H1 (cell line): ENCODE data around the gene DHX32. TPM values are rescaled to one million over a fixed set of nuclear protein-coding genes. Genes with fewer than 3 reads are reported as not detected.

ENCODE experiments used
- ASH2L ChIP-seq: fragments of 200-600, 300-600 bp; sonication (generic); IDR thresholded peaks from one replicate; pipeline ENCODE4 v1.7.1; 2017; ENCODE audit warnings: low read length
- ATF3 ChIP-seq: IDR thresholded peaks from 2 replicates; pipeline ENCODE4 v1.6.1; 2011; ENCODE audit warnings: low read depth, mild to moderate bottlenecking, low read length; ENCODE audit not compliant: insufficient read depth
- BACH1 ChIP-seq: IDR thresholded peaks from 2 replicates; pipeline ENCODE4 v1.6.1; 2012; ENCODE audit warnings: low read length, improper control_type of control experiment
- BRCA1 ChIP-seq: IDR thresholded peaks from 2 replicates; pipeline ENCODE4 v1.6.1; 2012; ENCODE audit warnings: low read depth, low read length, improper control_type of control experiment
- HDAC2 ChIP-seq, 2 experiments: fragments of 300-600 bp in 1 of 2; sonication (generic) in 1 of 2; IDR thresholded peaks; 2 replicates each; pipeline ENCODE4 v1.6.1; 2011 to 2012; ENCODE audit warnings: low read depth in 2 of 2, low read length in 2 of 2, mild to moderate bottlenecking in 2 of 2, moderate library complexity in 2 of 2, borderline replicate concordance in 1 of 2, inconsistent platforms in 1 of 2
- JUND ChIP-seq: IDR thresholded peaks from 2 replicates; pipeline ENCODE4 v1.6.1; 2011; ENCODE audit warnings: mild to moderate bottlenecking, improper control_type of control experiment, low read length
- MAX ChIP-seq: IDR thresholded peaks from 2 replicates; pipeline ENCODE4 v1.6.1; 2012; ENCODE audit warnings: inconsistent platforms
- PHF8 ChIP-seq: fragments of 200-600 bp; sonication (generic); conservative IDR thresholded peaks from 2 replicates; pipeline ENCODE4 v1.7.1; 2012; ENCODE audit warnings: low read depth, mild to moderate bottlenecking, inconsistent platforms, low read length, moderate library complexity
- RBBP5 ChIP-seq: IDR thresholded peaks from 2 replicates; pipeline ENCODE4 v1.7.1; 2012; ENCODE audit warnings: low read depth, mild to moderate bottlenecking, inconsistent platforms, low read length, moderate library complexity, borderline replicate concordance
- SAP30 ChIP-seq: fragments of 300-600 bp; sonication (generic); IDR thresholded peaks from 2 replicates; pipeline ENCODE4 v1.7.1; 2012; ENCODE audit warnings: low read length, moderate library complexity, mild to moderate bottlenecking, inconsistent platforms; ENCODE audit not compliant: insufficient read depth, insufficient replicate concordance
- SIN3A ChIP-seq, 2 experiments: IDR thresholded peaks in 1 of 2; conservative IDR thresholded peaks in 1 of 2; 2 replicates each; pipeline ENCODE4 v1.6.1; 2011 to 2012; ENCODE audit warnings: low read length in 2 of 2, improper control_type of control experiment in 1 of 2, low read depth in 1 of 2, mild to moderate bottlenecking in 1 of 2
- SIX5 ChIP-seq: IDR thresholded peaks from 2 replicates; pipeline ENCODE4 v1.6.1; 2011; ENCODE audit warnings: mild to moderate bottlenecking, low read depth, low read length
- TAF1 ChIP-seq: IDR thresholded peaks from 2 replicates; pipeline ENCODE4 v1.6.1; 2011; ENCODE audit warnings: mild to moderate bottlenecking, low read depth, low read length
- TBP ChIP-seq: IDR thresholded peaks from 2 replicates; pipeline ENCODE4 v1.6.1; 2011; ENCODE audit warnings: low read depth, low read length, improper control_type of control experiment
- TEAD4 ChIP-seq: IDR thresholded peaks from 2 replicates; pipeline ENCODE4 v1.6.1; 2012; ENCODE audit warnings: low read depth, low read length, inconsistent platforms, mixed read lengths
- YY1 ChIP-seq: IDR thresholded peaks from 2 replicates; pipeline ENCODE4 v1.6.1; 2011; ENCODE audit warnings: low read depth, mild to moderate bottlenecking, low read length
- polyA plus RNA-seq, 7 experiments: library from polyadenylated mRNA; depleted of rRNA in 3 of 7; stranded (reverse) in 5 of 7; unstranded in 2 of 7; fragments of >200 nt in 5 of 7; fragments of 200-250 nt in 2 of 7; gene quantifications; 1 replicate in 5 of 7; 2 replicates in 1 of 7; 4 replicates in 1 of 7; pipeline versions ENCODE4 v1.2.1 to v1.2.3, GENCODE V29; 2011 to 2013; ENCODE audit warnings: missing spikeins in 2 of 7, mixed read lengths in 2 of 7
- total RNA-seq: library from RNA; stranded (reverse); fragmentation: NEBNext Ultra II Directional; extraction: Animal tissue kit (Norgen Biotek cat#: 25700); gene quantifications from 2 replicates; pipeline ENCODE4 v1.2.1, GENCODE V29; 2021

DHX32 gene
- total and polyA plus RNA-seq, 2 of the 8 experiments (the other 6 are each of a cell fraction or from before 2014, with no cell fraction given): 12.4 to 15.8 TPM

DNA sequence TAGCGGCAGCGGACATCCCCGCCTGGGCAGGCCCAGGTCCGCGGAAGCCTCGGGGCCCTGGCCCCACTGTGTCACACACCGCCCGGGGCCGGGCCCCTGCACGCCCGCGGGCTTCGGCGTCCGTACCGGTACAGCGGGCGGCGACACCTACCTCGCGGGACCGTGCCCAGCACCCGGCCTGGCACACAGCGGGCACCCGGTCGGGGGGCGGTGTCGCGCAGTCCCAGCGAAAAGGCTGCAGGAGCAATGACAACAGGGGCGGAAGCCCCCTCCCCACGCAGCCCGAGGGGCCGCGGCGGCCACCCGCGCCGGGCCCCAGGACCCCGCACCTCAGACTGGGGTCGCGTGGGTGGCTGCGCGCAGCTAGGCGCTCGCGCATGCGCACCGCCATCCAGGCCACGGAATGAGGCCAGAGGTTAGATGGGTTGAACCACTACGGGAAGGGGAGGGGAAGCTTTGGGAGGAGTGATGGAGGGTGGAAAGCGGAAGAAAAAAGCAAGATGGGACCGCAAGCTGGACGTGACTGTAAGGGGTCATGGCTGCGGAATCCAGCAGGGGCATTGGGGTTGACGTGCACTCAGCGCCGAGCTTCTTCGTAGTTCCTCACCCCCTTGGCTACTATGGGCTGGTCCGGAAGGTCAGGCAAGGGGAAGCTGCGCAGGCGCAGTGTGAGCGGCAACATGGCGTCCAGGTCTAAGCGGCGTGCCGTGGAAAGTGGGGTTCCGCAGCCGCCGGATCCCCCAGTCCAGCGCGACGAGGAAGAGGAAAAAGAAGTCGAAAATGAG lies 58.0 kb downstream of the DHX32 start, which contains the start of the genes BCCIP and UROS (continued):
- TF ChIP-seq SIX5 (peak; percentile 57), BACH1 (peak; percentile 79), SIN3A (conservative IDR thresholded peaks at IDR 0.05 in 1 of 2, IDR thresholded peaks at IDR 0.05 in 1 of 2; ENCODE audit: low read depth in 1 of 2, low read length in 2 of 2) (peak; percentile 14 to 74; a peak in 2 of 4 replicates), SAP30 (no peak), ASH2L (peak; percentile 83), YY1 (peak; percentile 93), TBP (peak; percentile 56; the same call in 1 of the 2 replicates), BRCA1 (peak; percentile 59; the same call in 1 of the 2 replicates), HDAC2 (IDR thresholded peaks at IDR 0.05; ENCODE audit: borderline replicate concordance in 1 of 2, low read depth in 2 of 2, low read length in 2 of 2) (peak in 1 of 2 experiments; percentile 96; a peak in 2 of 4 replicates), JUND (peak; percentile 98), ATF3 (no peak), TEAD4 (peak; percentile 57; the same call in 1 of the 2 replicates), MAX (peak; percentile 25; the same call in 1 of the 2 replicates), PHF8 (peak; percentile 80), TAF1 (peak; percentile 90), RBBP5 (0 out of 2 replicates have a peak, but pooled peaks have one; percentile 39)
- TF ChIP-seq, all 59 proteins: peak for 22
